ENCODE results near the gene XAB2.

Gene XAB2

DNA sequence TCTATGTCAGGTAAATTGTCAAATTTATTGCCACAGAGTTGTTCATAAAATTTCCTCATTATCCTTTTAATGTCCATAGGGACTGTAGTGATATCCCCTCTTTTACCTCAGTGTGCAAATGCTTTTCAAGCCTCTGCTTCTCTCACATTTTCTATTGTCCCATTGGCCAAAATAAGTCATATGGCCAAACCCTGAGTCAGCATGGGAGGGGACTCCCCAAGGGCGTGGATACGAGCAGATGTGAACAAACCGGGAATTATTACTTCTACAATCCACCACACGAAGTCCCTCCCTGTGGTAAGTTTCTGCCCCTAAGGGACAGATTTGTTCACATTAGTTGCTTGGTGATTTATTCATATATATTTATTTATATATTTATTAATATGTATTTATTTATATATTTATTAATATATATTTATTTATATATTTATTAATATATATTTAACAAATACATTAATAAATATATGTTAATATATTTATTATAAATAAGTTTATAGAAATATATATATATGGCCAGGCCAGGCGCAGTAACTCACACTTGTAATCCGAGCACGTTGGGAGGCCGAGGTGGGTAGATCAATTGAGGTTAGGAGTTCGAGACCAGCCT is 53.8 kb downstream of the XAB2 start:
- no peak for DNase-seq

DNA sequence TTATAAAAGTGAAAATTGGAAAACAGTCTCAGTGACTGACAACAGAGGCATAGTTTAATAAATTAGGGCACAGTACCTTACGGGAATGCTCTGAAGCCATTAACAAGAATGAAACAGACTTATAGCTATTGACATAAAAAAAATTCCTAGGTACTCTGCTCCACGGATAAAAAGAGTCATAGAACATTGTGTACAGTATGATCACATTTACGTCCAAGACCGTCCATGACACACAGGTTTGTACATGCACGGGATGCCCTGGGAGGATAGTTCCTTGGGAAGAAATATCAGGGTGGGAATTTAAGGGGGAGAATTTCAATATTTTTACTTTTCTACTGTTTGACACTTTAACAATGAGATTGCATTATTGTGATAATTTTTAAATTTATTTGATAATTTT is 58.6 kb downstream of the XAB2 start:
- no peak for DNase-seq

All from SW 1271 (cell line).